NCI-H510A treated with DMSO at 0.1 percent for 48 hours (cell line): ENCODE measurements around the gene TRPC6.
"Not testable (repeated sequence)": the region's sequence is repeated elsewhere in the genome, so short reads cannot be mapped to it uniquely, and the experiment has no call there.

Source experiments
- DNase-seq: peaks from one replicate; lab custom pipeline; 2025; lab: John Stamatoyannopoulos, UW

TRPC6 gene

GRCh38 chr11:101448881-101449442, 134.8 kb downstream of the TRPC6 start:
- DNase-seq: no peak

GRCh38 chr11:101446726-101447125, 137.1 kb downstream of the TRPC6 start:
- DNase-seq: no peak

GRCh38 chr11:101446238-101446637, 137.6 kb downstream of the TRPC6 start:
- no peak for DNase-seq

GRCh38 chr11:101445761-101446160, 138.0 kb downstream of the TRPC6 start:
- DNase-seq: no peak

GRCh38 chr11:101444851-101445250, 139.0 kb downstream of the TRPC6 start:
- DNase-seq: no peak

- no peak for DNase-seq
Measured at GRCh38 chr11:101444164-101444563, 139.6 kb downstream of the TRPC6 start.

GRCh38 chr11:101442936-101443521, 140.8 kb downstream of the TRPC6 start:
- DNase-seq: no peak

- no peak for DNase-seq
Measured at GRCh38 chr11:101442171-101442570, 141.6 kb downstream of the TRPC6 start.

GRCh38 chr11:101441747-101442146, 142.1 kb downstream of the TRPC6 start:
- no peak for DNase-seq

- DNase-seq: no peak
Measured at GRCh38 chr11:101439488-101439887, 144.3 kb downstream of the TRPC6 start.

GRCh38 chr11:101438708-101439107, 145.1 kb downstream of the TRPC6 start:
- not testable (repeated sequence) for DNase-seq

- DNase-seq: no peak
Measured at GRCh38 chr11:101438126-101438525, 145.7 kb downstream of the TRPC6 start.

GRCh38 chr11:101436511-101437142, 147.2 kb downstream of the TRPC6 start:
- DNase-seq: no peak

GRCh38 chr11:101435408-101435973, 148.3 kb downstream of the TRPC6 start:
- DNase-seq: no peak

- no peak for DNase-seq
Measured at GRCh38 chr11:101434026-101434643, 149.7 kb downstream of the TRPC6 start.

GRCh38 chr11:101433151-101433550, 150.7 kb downstream of the TRPC6 start:
- no peak for DNase-seq

GRCh38 chr11:101429703-101430540, 153.9 kb downstream of the TRPC6 start:
- no peak for DNase-seq

- DNase-seq: no peak
Measured at GRCh38 chr11:101428918-101429317, 154.9 kb downstream of the TRPC6 start.

- DNase-seq: no peak
Measured at GRCh38 chr11:101407324-101407723, 176.5 kb downstream of the TRPC6 start.
